IMR-90 (cell line): ENCODE results near the gene LMTK2. TPM values are rescaled to one million over a fixed set of nuclear protein-coding genes. Genes with fewer than 3 reads are reported as not detected.

Experiments used
- ATAC-seq: fragments of 200-7000 bp; cut with Tn5 transposase; 2 replicates; pipeline ENCODE4 v1.9.1; 2020; ENCODE audit warnings: low read depth, mild to moderate bottlenecking, moderate library complexity
- BruUV-seq: library from RNA; stranded (reverse); fragments of 400-500 nt; replicated peaks from 2 replicates; lab custom pipeline; 2021; lab: Mats Ljungman, UMichigan
- CTCF ChIA-PET: fragments of 300-600 bp; formaldehyde crosslinking; extraction: SDS; loops from one replicate; lab custom pipeline; 2021; ENCODE audit warnings: antibody characterized with exemption; lab: Yijun Ruan, JAX
- POLR2A ChIA-PET: fragments of 300-600 bp; sonication (Branson Sonifier 250); formaldehyde crosslinking; loops from one replicate; lab custom pipeline; 2022; ENCODE audit warnings: antibody characterized with exemption; ENCODE audit not compliant: unreplicated experiment; lab: Charles Lee
- DNase-seq: peaks from one replicate; pipeline ENCODE4 v3.0.0; 2013
- H2AFZ ChIP-seq: replicated peaks from 2 replicates; pipeline ENCODE3; 2013; ENCODE audit warnings: low read length, mild to moderate bottlenecking; ENCODE audit not compliant: poor library complexity
- H2AK5ac ChIP-seq: 2 replicates; pipeline ENCODE4 v1.6.1; 2013; ENCODE audit warnings: low read depth, low read length, inconsistent platforms
- H2AK9ac ChIP-seq: replicated peaks from 2 replicates; pipeline ENCODE3; 2013; ENCODE audit warnings: mild to moderate bottlenecking, low read depth, low read length, moderate library complexity; ENCODE audit not compliant: poor library complexity
- H2BK120ac ChIP-seq: 2 replicates; pipeline ENCODE4 v1.6.1; 2013; ENCODE audit warnings: low read depth, low read length, inconsistent platforms
- H2BK15ac ChIP-seq: 3 replicates; pipeline ENCODE4 v1.6.1; 2013; ENCODE audit warnings: low read depth, low read length, inconsistent platforms
- H2BK20ac ChIP-seq: 2 replicates; pipeline ENCODE4 v1.6.1; 2013; ENCODE audit warnings: low read depth, mild to moderate bottlenecking, inconsistent platforms, low read length, moderate library complexity
- H2BK5ac ChIP-seq: 2 replicates; pipeline ENCODE4 v1.6.1; 2013; ENCODE audit warnings: mild to moderate bottlenecking, low read depth, low read length, inconsistent platforms; ENCODE audit not compliant: poor library complexity, severe bottlenecking
- H3K14ac ChIP-seq: replicated peaks from 2 replicates; pipeline ENCODE4 v1.6.1; 2013; ENCODE audit warnings: low read depth, low read length, inconsistent platforms
- H3K18ac ChIP-seq: 2 replicates; pipeline ENCODE4 v1.6.1; 2013; ENCODE audit warnings: low read depth, low read length, control low read depth
- H3K23ac ChIP-seq: 2 replicates; pipeline ENCODE4 v1.6.1; 2013; ENCODE audit warnings: low read depth, low read length, inconsistent platforms
- H3K27ac ChIP-seq: 2 replicates; pipeline ENCODE4 v1.5.1; 2013; ENCODE audit warnings: mild to moderate bottlenecking, control low read depth, low read length; ENCODE audit not compliant: insufficient read depth
- H3K27me3 ChIP-seq: 2 replicates; pipeline ENCODE4 v1.6.1; 2013; ENCODE audit warnings: low read length; ENCODE audit not compliant: control insufficient read depth, insufficient read depth
- H3K36me3 ChIP-seq: 2 replicates; pipeline ENCODE4 v1.6.1; 2013; ENCODE audit warnings: low read length, mixed read lengths; ENCODE audit not compliant: control insufficient read depth, insufficient read depth
- H3K4ac ChIP-seq: 2 replicates; pipeline ENCODE4 v1.6.1; 2013; ENCODE audit warnings: low read depth, low read length, inconsistent platforms
- H3K4me1 ChIP-seq: 2 replicates; pipeline ENCODE4 v1.6.1; 2013; ENCODE audit warnings: low read length, mixed read lengths; ENCODE audit not compliant: control insufficient read depth, insufficient read depth
- H3K4me2 ChIP-seq: 2 replicates; pipeline ENCODE4 v1.6.1; 2013; ENCODE audit warnings: low read depth, mild to moderate bottlenecking, control low read depth, low read length, moderate library complexity
- H3K4me3 ChIP-seq: 2 replicates; pipeline ENCODE4 v1.5.1; 2013; ENCODE audit warnings: low read depth, mild to moderate bottlenecking, control low read depth, low read length, moderate library complexity; ENCODE audit not compliant: insufficient read depth
- H3K56ac ChIP-seq: 2 replicates; pipeline ENCODE4 v1.6.1; 2013; ENCODE audit warnings: low read length, inconsistent platforms; ENCODE audit not compliant: insufficient read depth; ENCODE audit errors: extremely low read depth
- H3K79me1 ChIP-seq, 2 experiments: 2 replicates each; pipeline ENCODE4 v1.6.1; 2013; ENCODE audit warnings: low read length in 2 of 2, inconsistent platforms in 1 of 2, low read depth in 1 of 2
- H3K9ac ChIP-seq: 2 replicates; pipeline ENCODE4 v1.6.1; 2013; ENCODE audit warnings: low read depth, low read length, control low read depth
- H3K9me1 ChIP-seq: 2 replicates; pipeline ENCODE4 v1.6.1; 2013; ENCODE audit warnings: low read length, inconsistent platforms; ENCODE audit not compliant: insufficient read depth
- H3K9me3 ChIP-seq: 2 replicates; pipeline ENCODE4 v1.6.1; 2013; ENCODE audit warnings: low read length; ENCODE audit not compliant: control insufficient read depth, insufficient read depth
- H4K20me1 ChIP-seq: 2 replicates; pipeline ENCODE4 v1.6.1; 2013; ENCODE audit warnings: low read length, inconsistent platforms; ENCODE audit not compliant: insufficient read depth
- H4K5ac ChIP-seq: 2 replicates; pipeline ENCODE4 v1.6.1; 2013; ENCODE audit warnings: mild to moderate bottlenecking, low read depth, low read length, control low read depth
- H4K8ac ChIP-seq, 2 experiments: 2 replicates each; pipeline ENCODE4 v1.6.1; 2013; ENCODE audit warnings: low read depth in 2 of 2, low read length in 2 of 2, control low read depth in 1 of 2, inconsistent platforms in 1 of 2
- H4K91ac ChIP-seq: 2 replicates; pipeline ENCODE4 v1.6.1; 2013; ENCODE audit warnings: low read depth, low read length, inconsistent platforms; ENCODE audit not compliant: insufficient read depth
- BHLHE40 ChIP-seq: fragments of 150-350 bp; IDR thresholded peaks from 2 replicates; pipeline ENCODE4 v1.6.1; 2016; ENCODE audit warnings: mild to moderate bottlenecking, low read depth, low read length
- CEBPB ChIP-seq: IDR thresholded peaks from 2 replicates; pipeline ENCODE4 v1.6.1; 2012; ENCODE audit warnings: low read depth, low read length, improper control_type of control experiment
- CHD1 ChIP-seq: IDR thresholded peaks from 2 replicates; pipeline ENCODE4 v1.6.1; 2012; ENCODE audit warnings: low read depth, low read length, improper control_type of control experiment
- CTCF ChIP-seq: conservative IDR thresholded peaks from 2 replicates; pipeline ENCODE4 v1.5.1; 2012; ENCODE audit warnings: mild to moderate bottlenecking, low read depth, low read length, improper control_type of control experiment
- ELK1 ChIP-seq: fragments of 150-350 bp; IDR thresholded peaks from 2 replicates; pipeline ENCODE4 v1.6.1; 2016; ENCODE audit warnings: low read depth, mild to moderate bottlenecking, low read length, moderate library complexity, borderline replicate concordance
- FOS ChIP-seq: fragments of 150-350 bp; IDR thresholded peaks from 2 replicates; pipeline ENCODE4 v1.6.1; 2016; ENCODE audit warnings: low read depth, low read length
- MAZ ChIP-seq: IDR thresholded peaks from 2 replicates; pipeline ENCODE4 v1.6.1; 2012; ENCODE audit warnings: low read depth, mild to moderate bottlenecking, low read length, improper control_type of control experiment, moderate library complexity, borderline replicate concordance
- MXI1 ChIP-seq: IDR thresholded peaks from 2 replicates; pipeline ENCODE4 v1.6.1; 2012; ENCODE audit warnings: low read depth, mild to moderate bottlenecking, low read length, moderate library complexity, borderline replicate concordance
- NFE2L2 ChIP-seq: fragments of 150-350 bp; IDR thresholded peaks from 2 replicates; pipeline ENCODE4 v1.6.1; 2016; ENCODE audit warnings: low read depth, mild to moderate bottlenecking, low read length
- POLR2A ChIP-seq: IDR thresholded peaks from 2 replicates; pipeline ENCODE4 v1.6.1; 2012; ENCODE audit warnings: mild to moderate bottlenecking, low read depth, low read length
- RAD21 ChIP-seq: IDR thresholded peaks from 2 replicates; pipeline ENCODE4 v1.6.1; 2012; ENCODE audit warnings: low read length, improper control_type of control experiment
- RCOR1 ChIP-seq: IDR thresholded peaks from 2 replicates; pipeline ENCODE4 v1.6.1; 2012; ENCODE audit warnings: mild to moderate bottlenecking, low read length, improper control_type of control experiment; ENCODE audit not compliant: insufficient replicate concordance
- RFX5 ChIP-seq: IDR thresholded peaks from 2 replicates; pipeline ENCODE4 v1.8.0; 2012; ENCODE audit warnings: low read depth, mild to moderate bottlenecking, low read length, moderate library complexity
- SMC3 ChIP-seq: fragments of 150-350 bp; IDR thresholded peaks from 2 replicates; pipeline ENCODE4 v1.6.1; 2016; ENCODE audit warnings: low read depth, mild to moderate bottlenecking, antibody characterized with exemption, low read length, moderate library complexity
- USF2 ChIP-seq: fragments of 150-350 bp; IDR thresholded peaks from 2 replicates; pipeline ENCODE4 v1.6.1; 2017; ENCODE audit warnings: mild to moderate bottlenecking, antibody characterized with exemption, low read length, low read depth
- WGBS, 2 experiments: methylation state at CpG; one replicate each; pipeline versions ENCODE4 v1.1.5 to v1.1.7; 2013; ENCODE audit warnings: missing lambda C conversion rate in 2 of 2; ENCODE audit not compliant: insufficient read length in 1 of 2; ENCODE audit errors: extremely low coverage in 2 of 2; 5-methylcytosine and 5-hydroxymethylcytosine counted together
- dilution Hi-C: fragments of 300-500 bp; cut with HindIII; formaldehyde crosslinking; loops from one replicate; pipeline ENCODE4 v1.14.3; 2018; ENCODE audit warnings: low sequenced_read_pairs; ENCODE audit not compliant: unreplicated experiment
- in situ Hi-C: fragments of 300-500 bp; cut with MboI; formaldehyde crosslinking; loops from 3 replicates; pipeline ENCODE4 v1.14.3; 2019; ENCODE audit warnings: low sequenced_read_pairs, inconsistent platforms, mixed read lengths
- intact Hi-C: fragments of 100-400 bp; cut with micrococcal nuclease; formaldehyde crosslinking; loops from 2 replicates; pipeline ENCODE4 v1.10.0; 2022
- polyA plus RNA-seq, 3 experiments: library from polyadenylated mRNA; depleted of rRNA; stranded (reverse); fragments of >200 nt; gene quantifications; 2 replicates each; pipeline ENCODE4 v1.2.3, GENCODE V29; 2012; ENCODE audit warnings: low replicate concordance in 1 of 3
- total RNA-seq: library from RNA; depleted of rRNA; stranded (reverse); fragments of >200 nt; gene quantifications from 2 replicates; pipeline ENCODE4 v1.2.3, GENCODE V29; 2012

LMTK2 gene
- total and polyA plus RNA-seq, 2 of the 4 experiments (the other 2 are of a cell fraction) = 4.4 to 5.0 TPM

- in situ Hi-C loops (no loop called here), intact Hi-C loops (no loop called here), dilution Hi-C loops (no loop called here)
- H4K91ac ChIP-seq = no peak overlapping the region
- H3K27me3 ChIP-seq = no peaks in the 10 kb centered on the region
- peaks cover 0 to 5% of the 10 kb centered on the region in 2 experiments; a peak in 2 of 4 replicates for H3K79me1 ChIP-seq
- DNase-seq (no peak), ATAC-seq (no peak)
- no peak overlapping the region for H3K56ac ChIP-seq
- 97% methylated on average over 30 of the region's 37 CpGs; no CpG with 5 or more reads in 1 of the 2 experiments for WGBS, 2 experiments
- no peak overlapping the region for H3K14ac ChIP-seq
- peaks cover 21% of the 10 kb centered on the region; the same call in 1 of the 2 replicates for H3K36me3 ChIP-seq
- H3K4me3 ChIP-seq = no peak overlapping the region
- no peak overlapping the region for H2BK20ac ChIP-seq
- H3K4me2 ChIP-seq = no peak overlapping the region
- H4K5ac ChIP-seq = no peak overlapping the region
- H4K20me1 ChIP-seq = no peaks in the 10 kb centered on the region
- no peak overlapping the region for H3K27ac ChIP-seq
- H3K4ac ChIP-seq = no peak overlapping the region
- H2AK9ac ChIP-seq = no peak overlapping the region
- H3K23ac ChIP-seq = no peak overlapping the region
- H3K18ac ChIP-seq = no peak overlapping the region
- peaks cover 3% of the 10 kb centered on the region; the same call in 1 of the 2 replicates for H3K9me3 ChIP-seq
- BruUV-seq = no TSS peak
- H3K9ac ChIP-seq = no peak overlapping the region
- H2AK5ac ChIP-seq = no peak overlapping the region
- no peaks in the 10 kb centered on the region; the same call in 1 of the 2 replicates for H3K9me1 ChIP-seq
- ChIA-PET POLR2A (no interaction called here), CTCF (no interaction called here)
- no peak overlapping the region for H2BK120ac ChIP-seq
- peaks cover 2% of the 10 kb centered on the region; the same call in 1 of the 2 replicates for H3K4me1 ChIP-seq
- H4K8ac ChIP-seq = no peak overlapping the region
- H2AFZ ChIP-seq = no peak overlapping the region
- H2BK15ac ChIP-seq = no peak overlapping the region
- no peak overlapping the region for H2BK5ac ChIP-seq
- no peak for TF ChIP-seq CTCF
- TF ChIP-seq RAD21 = no peak
- TF ChIP-seq CEBPB = no peak
- no peak for TF ChIP-seq USF2
- TF ChIP-seq RCOR1 = no peak
- no peak for TF ChIP-seq FOS
- no peak for TF ChIP-seq CHD1
- no peak for TF ChIP-seq MXI1
- no peak for TF ChIP-seq POLR2A
- no peak for TF ChIP-seq MAZ
- TF ChIP-seq ELK1 = no peak
- TF ChIP-seq NFE2L2 = no peak
- TF ChIP-seq BHLHE40 = no peak
- TF ChIP-seq RFX5 = no peak
- TF ChIP-seq SMC3 = no peak
Observed at GRCh38 chr7:98193474-98194180, 87.0 kb downstream of the LMTK2 start.
